PC-3 (cell line): ENCODE measurements around the gene ADAMTS3.

ENCODE experiments used
- CTCF ChIP-seq: fragments of 300-600 bp; sonication (generic); conservative IDR thresholded peaks from 2 replicates; pipeline ENCODE4 v1.5.1; 2017; ENCODE audit warnings: antibody characterized with exemption, low read depth, mild to moderate bottlenecking, low read length
- EZH2 ChIP-seq: fragments of 300-600 bp; sonication (generic); IDR thresholded peaks from one replicate; pipeline ENCODE4 v1.6.1; 2017; ENCODE audit warnings: antibody characterized with exemption, mild to moderate bottlenecking, low read length; ENCODE audit not compliant: unreplicated experiment

GRCh38 chr4:72427057-72427456, 142.0 kb downstream of the ADAMTS3 start:
- TF ChIP-seq EZH2 = no peak
- TF ChIP-seq CTCF = no peak
